NCI-H1417 (cell line): ENCODE measurements around the gene GNB3.

Source experiments
- DNase-seq, 3 experiments: peaks; one replicate each; lab custom pipeline; 2025; lab: John Stamatoyannopoulos, UW

The GNB3 gene

DNA sequence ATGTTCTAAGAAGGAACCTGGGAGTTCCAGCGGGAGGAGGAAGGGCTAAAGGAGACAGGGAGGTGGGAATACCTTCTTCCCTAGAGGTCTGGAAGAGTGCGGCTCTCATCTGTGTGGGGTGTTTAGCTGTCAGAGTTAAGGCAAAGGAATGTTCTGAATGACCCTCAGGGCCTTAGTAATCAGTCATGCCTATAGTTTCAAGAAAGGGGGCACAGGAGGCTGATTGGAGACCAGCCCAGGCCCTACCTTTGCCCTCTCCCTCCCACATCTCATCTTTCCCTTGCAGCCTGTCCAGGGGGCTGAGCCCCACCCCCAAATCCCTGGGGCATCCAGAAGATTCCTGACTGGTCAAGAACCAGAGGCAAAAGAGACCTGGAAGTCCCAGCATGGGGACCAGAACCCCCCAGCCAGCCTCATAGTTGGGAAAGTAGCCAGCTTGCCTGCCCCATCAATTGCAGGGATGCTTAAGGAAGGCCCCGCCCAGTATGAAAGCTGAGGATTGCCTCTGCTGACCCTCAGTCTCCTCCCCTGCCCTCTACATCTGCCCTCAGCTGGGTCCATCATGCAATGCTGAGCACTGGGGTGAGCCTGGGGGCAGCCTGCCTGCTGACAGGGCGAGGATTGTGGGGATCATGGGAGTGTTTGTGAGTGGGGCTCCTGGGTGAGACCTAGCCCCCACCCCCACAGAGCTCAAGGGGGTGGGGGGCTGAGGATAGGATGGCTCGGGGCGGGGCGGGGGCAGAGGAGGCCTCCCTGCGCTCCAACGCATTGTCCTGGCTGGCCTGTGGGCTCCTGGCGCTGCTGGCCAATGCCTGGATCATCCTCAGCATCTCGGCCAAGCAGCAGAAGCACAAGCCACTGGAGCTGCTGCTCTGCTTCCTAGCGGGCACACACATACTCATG is 17.3 kb upstream of the GNB3 start:
- DNase-seq, result no peak

DNA sequence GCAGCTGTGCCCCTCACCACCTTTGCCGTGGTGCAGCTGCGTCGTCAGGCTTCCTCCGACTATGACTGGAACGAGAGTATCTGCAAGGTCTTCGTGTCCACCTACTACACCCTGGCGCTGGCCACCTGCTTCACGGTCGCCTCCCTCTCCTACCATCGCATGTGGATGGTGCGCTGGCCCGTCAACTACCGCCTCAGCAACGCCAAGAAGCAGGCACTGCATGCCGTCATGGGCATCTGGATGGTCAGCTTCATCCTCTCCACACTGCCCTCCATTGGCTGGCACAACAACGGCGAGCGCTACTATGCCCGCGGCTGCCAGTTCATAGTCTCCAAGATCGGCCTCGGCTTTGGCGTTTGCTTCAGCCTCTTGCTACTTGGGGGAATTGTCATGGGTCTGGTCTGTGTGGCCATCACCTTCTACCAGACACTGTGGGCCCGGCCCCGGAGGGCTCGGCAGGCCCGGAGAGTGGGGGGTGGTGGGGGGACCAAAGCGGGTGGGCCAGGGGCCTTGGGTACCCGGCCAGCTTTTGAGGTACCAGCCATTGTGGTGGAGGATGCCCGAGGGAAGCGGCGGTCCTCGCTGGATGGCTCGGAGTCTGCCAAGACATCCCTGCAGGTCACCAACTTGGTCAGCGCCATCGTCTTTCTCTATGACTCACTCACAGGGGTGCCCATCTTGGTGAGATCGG is 16.5 kb upstream of the GNB3 start:
- no peak for DNase-seq

DNA sequence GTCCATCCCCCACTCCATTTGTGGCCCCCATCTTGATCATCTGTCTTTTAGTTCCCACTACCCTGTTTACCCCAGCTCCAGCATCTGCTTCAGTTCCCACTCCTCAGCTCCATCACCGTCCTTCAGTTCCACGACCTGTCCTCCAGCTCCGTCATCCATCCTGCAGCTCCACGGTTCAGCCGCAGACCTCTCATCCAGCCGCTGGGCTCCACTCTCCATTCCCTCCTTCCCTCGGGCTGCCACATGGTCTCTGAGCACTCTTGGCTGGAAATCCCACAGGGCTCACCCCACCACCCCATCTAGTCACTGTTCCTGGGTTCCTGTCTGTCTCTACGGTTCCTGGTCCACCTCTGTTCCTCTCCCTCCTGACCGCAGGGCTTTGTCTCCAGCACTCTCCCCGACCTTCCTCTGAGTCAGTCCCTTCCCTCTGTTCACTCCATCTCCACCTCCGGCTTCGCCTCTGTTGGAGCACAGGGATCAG is 15.8 kb upstream of the GNB3 start:
- no peak for DNase-seq

GRCh38 chr12:6825398-6826124 is 15.2 kb upstream of the GNB3 start:
- DNase-seq, result peak; percentile 56 to 84 (median 68)

GRCh38 chr12:6826125-6826733 is 14.5 kb upstream of the GNB3 start:
- no peak for DNase-seq

GRCh38 chr12:6826734-6827436 is 13.8 kb upstream of the GNB3 start:
- no peak for DNase-seq

DNA sequence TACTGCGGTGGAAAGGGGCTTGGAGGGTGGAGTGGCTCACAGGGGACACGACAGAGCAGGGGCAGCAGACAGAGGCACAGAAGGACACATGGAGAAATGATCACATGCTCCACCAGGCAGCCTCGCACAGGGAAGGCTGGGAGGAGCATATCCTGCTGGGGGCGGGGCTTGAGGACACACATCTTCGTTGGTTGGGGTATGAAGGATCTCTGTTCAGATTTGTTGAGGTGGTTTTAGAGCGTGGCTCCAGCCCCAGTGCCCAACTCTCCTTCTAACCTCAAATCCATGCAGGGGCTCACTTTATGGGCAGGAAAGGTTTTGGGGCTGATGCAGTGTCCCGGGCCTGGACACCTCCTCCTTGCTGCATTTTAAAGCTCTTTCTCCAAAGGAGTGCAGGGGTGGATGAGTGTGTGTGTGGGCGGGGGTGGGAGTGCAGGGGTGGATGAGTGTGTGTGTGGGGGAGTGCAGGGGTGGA is 13.3 kb upstream of the GNB3 start:
- DNase-seq, result peak; percentile 87 to 95 (median 89)

DNA sequence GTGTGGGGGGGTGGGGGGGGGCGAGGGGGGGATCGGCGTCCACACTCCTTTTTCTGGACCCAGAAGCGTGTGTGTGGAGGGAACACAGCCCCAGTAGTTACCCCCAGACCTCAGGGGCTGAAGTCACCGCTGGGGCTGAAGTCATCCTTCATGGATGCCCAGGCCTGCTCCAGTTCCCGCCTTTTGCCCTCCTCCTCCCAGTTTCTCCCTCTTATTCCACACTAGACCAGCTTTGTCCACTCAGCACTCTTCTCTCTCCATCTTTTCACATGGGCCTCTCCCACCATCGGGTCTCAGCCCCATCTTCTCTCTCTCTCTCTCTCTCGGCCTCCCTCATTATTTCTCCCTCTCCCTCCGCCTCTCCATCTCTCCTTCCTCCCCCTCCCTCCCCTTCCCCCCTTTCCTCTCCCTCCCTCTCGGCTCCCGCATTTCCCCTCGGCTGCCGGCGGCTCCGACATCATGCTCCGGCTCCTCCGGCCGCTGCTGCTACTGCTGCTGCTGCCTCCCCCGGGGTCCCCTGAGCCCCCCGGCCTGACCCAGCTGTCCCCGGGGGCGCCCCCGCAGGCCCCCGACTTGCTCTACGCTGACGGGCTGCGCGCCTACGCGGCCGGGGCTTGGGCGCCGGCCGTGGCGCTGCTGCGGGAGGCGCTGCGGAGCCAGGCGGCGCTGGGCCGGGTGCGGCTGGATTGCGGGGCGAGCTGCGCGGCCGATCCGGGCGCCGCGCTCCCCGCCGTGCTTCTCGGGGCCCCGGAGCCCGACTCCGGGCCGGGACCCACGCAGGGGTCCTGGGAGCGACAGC is 12.5 kb upstream of the GNB3 start, which contains the start of gene P3H3:
Gene P3H3, plus strand, starts transcription at position 426 of the 799 bp plus-strand sequence. Its CDS starts 34 bp downstream, at position 460.
- peak; percentile 9 to 87 (median 79) for DNase-seq

GRCh38 chr12:6828781-6829535 is 11.8 kb upstream of the GNB3 start:
- peak; percentile 25 to 77 (median 70) for DNase-seq

- DNase-seq, result peak in 1 of 3 experiments; percentile 70
These were observed 11.0 kb upstream of the GNB3 start for GRCh38 chr12:6829536-6830220.

- DNase-seq, result no peak
These were observed 10.3 kb upstream of the GNB3 start for GRCh38 chr12:6830286-6830890.

- DNase-seq, result no peak
These were observed 9.7 kb upstream of the GNB3 start for GRCh38 chr12:6830999-6831398.

- DNase-seq, result no peak
These were observed 9.2 kb upstream of the GNB3 start for GRCh38 chr12:6831450-6831995.

- DNase-seq, result no peak
These were observed 8.6 kb upstream of the GNB3 start for GRCh38 chr12:6832125-6832524.

- no peak for DNase-seq
These were observed 7.4 kb upstream of the GNB3 start for GRCh38 chr12:6833189-6833890.

- DNase-seq, result no peak
These were observed 6.5 kb upstream of the GNB3 start for GRCh38 chr12:6834254-6834653.

DNA sequence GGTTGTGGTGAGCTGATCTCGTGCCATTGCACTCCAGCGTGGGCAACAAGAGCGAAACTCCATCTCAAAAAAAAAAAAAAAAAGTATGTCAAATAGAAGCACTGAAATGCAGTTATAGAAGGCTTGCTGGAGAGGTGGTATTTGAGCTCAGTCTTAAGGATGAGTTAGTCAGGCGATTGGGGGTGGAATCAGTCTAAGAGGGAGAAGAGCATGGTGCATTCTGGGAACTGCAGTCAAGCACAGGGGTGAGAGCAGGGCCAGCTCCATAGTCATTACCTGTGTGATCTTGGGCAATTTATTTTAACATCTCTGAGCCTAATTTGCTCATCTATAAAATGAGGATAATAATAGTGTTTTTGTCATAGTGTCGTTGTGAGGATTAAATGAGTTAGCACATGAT is 5.9 kb upstream of the GNB3 start:
- no peak for DNase-seq
